Activated CD8-positive, alpha-beta T cell treated with anti-CD3 and anti-CD28 coated beads for 36 hours (primary cell): ENCODE measurements around the gene MPHOSPH9. TPM values are rescaled to one million over a fixed set of nuclear protein-coding genes. Genes with fewer than 3 reads are reported as not detected.

Experiments used
- ATAC-seq: fragments of 200-7000 bp; cut with Tn5 transposase; one replicate; pipeline ENCODE4 v1.10.0; 2021; ENCODE audit warnings: mild to moderate bottlenecking, moderate library complexity
- CTCF ChIA-PET: fragments of 350-600 bp; sonication (Branson Sonifier 250); formaldehyde crosslinking; loops from one replicate; lab custom pipeline; 2021; ENCODE audit warnings: antibody characterized with exemption; lab: Charles Lee
- POLR2A ChIA-PET: fragments of 350-600 bp; sonication (Branson Sonifier 250); formaldehyde crosslinking; loops from one replicate; lab custom pipeline; 2021; ENCODE audit warnings: antibody characterized with exemption; lab: Charles Lee
- DNase-seq: peaks from one replicate; pipeline ENCODE4 v3.0.0-alpha.2; 2020
- H3K27ac Mint-ChIP-seq: one replicate; pipeline ENCODE4 v1.8.0; 2021; ENCODE audit warnings: mild to moderate bottlenecking, mixed read lengths
- H3K27me3 Mint-ChIP-seq: one replicate; pipeline ENCODE4 v1.8.0; 2021; ENCODE audit warnings: mixed read lengths
- H3K36me3 Mint-ChIP-seq: one replicate; pipeline ENCODE4 v1.8.0; 2021; ENCODE audit warnings: low read depth, mixed read lengths
- H3K4me1 Mint-ChIP-seq: one replicate; pipeline ENCODE4 v1.8.0; 2021; ENCODE audit warnings: low read depth, mixed read lengths
- H3K4me3 Mint-ChIP-seq: one replicate; pipeline ENCODE4 v1.8.0; 2021; ENCODE audit warnings: mild to moderate bottlenecking, moderate library complexity, mixed read lengths
- H3K9me3 Mint-ChIP-seq: one replicate; pipeline ENCODE4 v1.8.0; 2021; ENCODE audit warnings: mixed read lengths
- CTCF ChIP-seq: fragments of 200-600 bp; IDR thresholded peaks from one replicate; pipeline ENCODE4 v1.8.0; 2022; ENCODE audit warnings: antibody characterized with exemption, mild to moderate bottlenecking
- intact Hi-C: fragments of 100-400 bp; cut with micrococcal nuclease; formaldehyde crosslinking; loops from one replicate; pipeline ENCODE4 v1.10.0; 2022
- total RNA-seq, 2 experiments: library from RNA; stranded (reverse); gene quantifications; one replicate each; pipeline ENCODE4 v1.2.3, GENCODE V29; 2021

Gene MPHOSPH9
- total RNA-seq, 2 experiments from 2014 or later = 96.9 to 101 TPM

- Mint-ChIP-seq H3K9me3 (no peaks in the 10 kb centered on the region), H3K27me3 (no peaks in the 10 kb centered on the region), H3K27ac (peak overlapping the region; percentile 87), H3K4me1 (peaks cover 30% of the 10 kb centered on the region), H3K4me3 (peak overlapping the region; percentile 76), H3K36me3 (peaks cover 8% of the 10 kb centered on the region)
- peak; percentile 25 for DNase-seq
- ChIA-PET CTCF (interaction anchor here (0.8 to 4.3 kb wide), 6 partner anchors 10 to 109 kb away, joined by 3 to 18 read pairs (median 5); no protein-coding TSS in a partner anchor), POLR2A (interaction anchor here (0.6 to 4.3 kb wide), 18 partner anchors 9 to 212 kb away, joined by 3 to 23 read pairs (median 3); partner anchors contain the start of genes ARL6IP4, MPHOSPH9, MTRFR and OGFOD2)
- peak; percentile 17 for ATAC-seq
- TF ChIP-seq CTCF = no peak
- intact Hi-C loops = loop anchor here (5.0 to 10.0 kb wide), 2 partner anchors 104 to 177 kb away; partner anchors contain the start of gene OGFOD2
Observed at GRCh38 chr12:123151457-123152454, 81.2 kb downstream of the MPHOSPH9 start.

- DNase-seq (peak; percentile 64), ATAC-seq (peak; percentile 82)
- H3K4me3 Mint-ChIP-seq = peak within 1 kb of the TSS; percentile 76
- ChIA-PET POLR2A (interaction anchor here (0.6 to 4.3 kb wide), 12 partner anchors 10 to 176 kb away, joined by 3 to 23 read pairs (median 4); partner anchors contain the start of genes MPHOSPH9, MTRFR and OGFOD2), CTCF (interaction anchor here (1.4 to 4.3 kb wide), 5 partner anchors 24 to 106 kb away, joined by 3 to 18 read pairs (median 5); no protein-coding TSS in a partner anchor)
- peak within 1 kb of the TSS; percentile 87 for H3K27ac Mint-ChIP-seq
- peaks cover 30% of the 10 kb centered on the region for H3K4me1 Mint-ChIP-seq
- no peaks in the 10 kb centered on the region for H3K9me3 Mint-ChIP-seq
- TF ChIP-seq CTCF = no peak
- no peaks in the 10 kb centered on the region for H3K27me3 Mint-ChIP-seq
- H3K36me3 Mint-ChIP-seq = peaks cover 7% of the 10 kb centered on the region
- intact Hi-C loops = loop anchor here (5.0 to 10.0 kb wide), 2 partner anchors 104 to 176 kb away; partner anchors contain the start of gene OGFOD2
Observed at GRCh38 chr12:123150744-123151456, 82.0 kb downstream of the MPHOSPH9 start, which contains the start of gene PITPNM2. Gene PITPNM2 (minus strand): TSS chr12:123151090. CDS start chr12:123034590, 116,500 bp downstream.

GRCh38 chr12:123150275-123150743, 82.6 kb downstream of the MPHOSPH9 start:
- ChIA-PET POLR2A (interaction anchor here (0.6 to 4.3 kb wide), 8 partner anchors 9 to 164 kb away, joined by 3 to 23 read pairs (median 4); no protein-coding TSS in a partner anchor), CTCF (interaction anchor here (1.6 to 4.3 kb wide), 5 partner anchors 75 to 108 kb away, joined by 5 to 18 read pairs (median 6); no protein-coding TSS in a partner anchor)

More at GRCh38 chr12:123150275-123150743, 82.6 kb downstream of the MPHOSPH9 start:
- Mint-ChIP-seq H3K4me3 (peak overlapping the region; percentile 74), H3K4me1 (peaks cover 30% of the 10 kb centered on the region), H3K27ac (no peak overlapping the region), H3K9me3 (no peaks in the 10 kb centered on the region), H3K27me3 (no peaks in the 10 kb centered on the region), H3K36me3 (peaks cover 5% of the 10 kb centered on the region)
- DNase-seq = peak; percentile 58
- intact Hi-C loops = loop anchor here (5.0 to 10.0 kb wide), 2 partner anchors 103 to 176 kb away; partner anchors contain the start of gene OGFOD2
- TF ChIP-seq CTCF = no peak
- ATAC-seq = peak; percentile 40
